ENCODE measurements around the gene LYSMD1.
A peak's percentile ranks its signal among the peaks of the same experiment; 100 is the strongest.

Gene LYSMD1

GRCh38 chr1:151142411-151143056, 23.2 kb downstream of the LYSMD1 start:
- no peak for TF ChIP-seq CTCF (IDR thresholded peaks at IDR 0.05; ENCODE audit: extremely low read depth, insufficient read depth, missing control alignments)
- in situ Hi-C loops (cut with MboI; ENCODE audit: low pct_unique_long_range_greater_than_20kb, low sequenced_read_pairs, unreplicated experiment), result no loop called here
- DNase-seq (ENCODE audit: low spot score), result no peak

- DNase-seq (ENCODE audit: low spot score), result no peak
- no peak for TF ChIP-seq CTCF (IDR thresholded peaks at IDR 0.05; ENCODE audit: extremely low read depth, insufficient read depth, missing control alignments)
- in situ Hi-C loops (cut with MboI; ENCODE audit: low pct_unique_long_range_greater_than_20kb, low sequenced_read_pairs, unreplicated experiment), result no loop called here
These were observed 27.9 kb downstream of the LYSMD1 start for GRCh38 chr1:151137789-151138188.

GRCh38 chr1:151135433-151136385, 30.0 kb downstream of the LYSMD1 start:
- in situ Hi-C loops (cut with MboI; ENCODE audit: low pct_unique_long_range_greater_than_20kb, low sequenced_read_pairs, unreplicated experiment), result no loop called here
- peak; percentile 25 for TF ChIP-seq CTCF (IDR thresholded peaks at IDR 0.05; ENCODE audit: extremely low read depth, insufficient read depth, missing control alignments)
- no peak for DNase-seq (ENCODE audit: low spot score)

GRCh38 chr1:151134991-151135390, 30.7 kb downstream of the LYSMD1 start:
- no peak for DNase-seq (ENCODE audit: low spot score)
- no peak for TF ChIP-seq CTCF (IDR thresholded peaks at IDR 0.05; ENCODE audit: extremely low read depth, insufficient read depth, missing control alignments)
- in situ Hi-C loops (cut with MboI; ENCODE audit: low pct_unique_long_range_greater_than_20kb, low sequenced_read_pairs, unreplicated experiment), result no loop called here

GRCh38 chr1:151134396-151134795, 31.3 kb downstream of the LYSMD1 start:
- no peak for DNase-seq (ENCODE audit: low spot score)
- no peak for TF ChIP-seq CTCF (IDR thresholded peaks at IDR 0.05; ENCODE audit: extremely low read depth, insufficient read depth, missing control alignments)
- in situ Hi-C loops (cut with MboI; ENCODE audit: low pct_unique_long_range_greater_than_20kb, low sequenced_read_pairs, unreplicated experiment), result no loop called here

- in situ Hi-C loops (cut with MboI; ENCODE audit: low pct_unique_long_range_greater_than_20kb, low sequenced_read_pairs, unreplicated experiment), result no loop called here
- DNase-seq (ENCODE audit: low spot score), result no peak
- no peak for TF ChIP-seq CTCF (IDR thresholded peaks at IDR 0.05; ENCODE audit: extremely low read depth, insufficient read depth, missing control alignments)
These were observed 32.5 kb downstream of the LYSMD1 start for GRCh38 chr1:151133018-151133806.
